Skin epidermis (tissue), 12 donors: Measurements from ENCODE around the gene ECM1.

ENCODE experiments used
- H3K27ac ChIP-seq, 21 experiments: fragments of 200-600 bp; sonication (generic) in 11 of 21; one replicate each; pipeline ENCODE4 v1.5.0; 2020; ENCODE audit warnings: mild to moderate bottlenecking in 3 of 21, inconsistent platforms in 2 of 21, moderate library complexity in 2 of 21
- H3K4me3 ChIP-seq, 7 experiments: fragments of 200-600 bp; sonication (generic) in 2 of 7; one replicate each; pipeline ENCODE4 v1.5.0; 2020; ENCODE audit warnings: inconsistent platforms in 2 of 7, mild to moderate bottlenecking in 2 of 7, moderate library complexity in 1 of 7

The ECM1 gene

GRCh38 chr1:150553392-150554085 is 45.6 kb downstream of the ECM1 start:
- H3K27ac ChIP-seq = peak overlapping the region in 15 of 21 experiments; percentile 33 to 95 (median 75)
- no peak overlapping the region for H3K4me3 ChIP-seq

GRCh38 chr1:150554086-150554452 is 46.2 kb downstream of the ECM1 start:
- Histone ChIP-seq H3K4me3 (no peak overlapping the region), H3K27ac (peak overlapping the region in 9 of 21 experiments; percentile 23 to 95 (median 77))

- H3K27ac ChIP-seq = no peak overlapping the region
- no peak overlapping the region for H3K4me3 ChIP-seq
Observed at GRCh38 chr1:150555198-150555970, 47.5 kb downstream of the ECM1 start.

GRCh38 chr1:150555971-150556865 is 48.3 kb downstream of the ECM1 start:
- H3K27ac ChIP-seq = peak overlapping the region in 2 of 21 experiments; percentile 2 to 11
- no peak overlapping the region for H3K4me3 ChIP-seq

GRCh38 chr1:150557065-150557600 is 49.2 kb downstream of the ECM1 start:
- H3K27ac ChIP-seq = peak overlapping the region in 3 of 21 experiments; percentile 2 to 22 (median 11)

GRCh38 chr1:150557813-150558212 is 49.9 kb downstream of the ECM1 start:
- Histone ChIP-seq H3K27ac (peak overlapping the region in 4 of 21 experiments; percentile 22 to 100 (median 86)), H3K4me3 (no peak overlapping the region)

More at GRCh38 chr1:150557065-150557600, 49.2 kb downstream of the ECM1 start:
- no peak overlapping the region for H3K4me3 ChIP-seq

- Histone ChIP-seq H3K27ac (peak overlapping the region in 8 of 21 experiments; percentile 73 to 100 (median 100)), H3K4me3 (peak overlapping the region in 2 of 7 experiments; percentile 4 to 6)
Observed at GRCh38 chr1:150558303-150558704, 50.4 kb downstream of the ECM1 start.

- peak overlapping the region in 4 of 7 experiments; percentile 4 to 13 (median 5) for H3K4me3 ChIP-seq
- peak overlapping the region in 17 of 21 experiments; percentile 7 to 100 (median 99) for H3K27ac ChIP-seq
Observed at GRCh38 chr1:150558761-150559655, 51.1 kb downstream of the ECM1 start.

GRCh38 chr1:150559656-150560010 is 51.7 kb downstream of the ECM1 start:
- Histone ChIP-seq H3K27ac (peak overlapping the region in 15 of 21 experiments; percentile 7 to 100 (median 100)), H3K4me3 (no peak overlapping the region)

GRCh38 chr1:150560011-150560438 is 52.1 kb downstream of the ECM1 start:
- Histone ChIP-seq H3K27ac (peak overlapping the region in 18 of 21 experiments; percentile 98 to 100 (median 100)), H3K4me3 (peak overlapping the region in 1 of 7 experiments; percentile 44)

- Histone ChIP-seq H3K4me3 (peak overlapping the region; percentile 36 to 59 (median 43)), H3K27ac (peak overlapping the region; percentile 82 to 100 (median 99))
Observed at GRCh38 chr1:150560576-150561253, 52.8 kb downstream of the ECM1 start.

- Histone ChIP-seq H3K4me3 (peak overlapping the region; percentile 36 to 59 (median 43)), H3K27ac (peak overlapping the region; percentile 82 to 100 (median 99))
Observed at GRCh38 chr1:150561254-150561973, 53.5 kb downstream of the ECM1 start.

- H3K4me3 ChIP-seq = peak overlapping the region; percentile 36 to 59 (median 43)
- H3K27ac ChIP-seq = peak overlapping the region; percentile 82 to 100 (median 99)
Observed at GRCh38 chr1:150561974-150562445, 54.1 kb downstream of the ECM1 start.

- peak overlapping the region; percentile 36 to 59 (median 43) for H3K4me3 ChIP-seq
- H3K27ac ChIP-seq = peak overlapping the region; percentile 77 to 100 (median 99)
Observed at GRCh38 chr1:150562446-150563339, 54.8 kb downstream of the ECM1 start.
